Measurements from ENCODE around the gene HIBCH. TPM values are rescaled to one million over a fixed set of nuclear protein-coding genes. Genes with fewer than 3 reads are reported as not detected.
"Not testable (repeated sequence)": the region's sequence is repeated elsewhere in the genome, so short reads cannot be mapped to it uniquely, and the experiment has no call there.

HIBCH gene
- total RNA-seq, 1 donor from 2014 or later: 39.3 TPM

DNA sequence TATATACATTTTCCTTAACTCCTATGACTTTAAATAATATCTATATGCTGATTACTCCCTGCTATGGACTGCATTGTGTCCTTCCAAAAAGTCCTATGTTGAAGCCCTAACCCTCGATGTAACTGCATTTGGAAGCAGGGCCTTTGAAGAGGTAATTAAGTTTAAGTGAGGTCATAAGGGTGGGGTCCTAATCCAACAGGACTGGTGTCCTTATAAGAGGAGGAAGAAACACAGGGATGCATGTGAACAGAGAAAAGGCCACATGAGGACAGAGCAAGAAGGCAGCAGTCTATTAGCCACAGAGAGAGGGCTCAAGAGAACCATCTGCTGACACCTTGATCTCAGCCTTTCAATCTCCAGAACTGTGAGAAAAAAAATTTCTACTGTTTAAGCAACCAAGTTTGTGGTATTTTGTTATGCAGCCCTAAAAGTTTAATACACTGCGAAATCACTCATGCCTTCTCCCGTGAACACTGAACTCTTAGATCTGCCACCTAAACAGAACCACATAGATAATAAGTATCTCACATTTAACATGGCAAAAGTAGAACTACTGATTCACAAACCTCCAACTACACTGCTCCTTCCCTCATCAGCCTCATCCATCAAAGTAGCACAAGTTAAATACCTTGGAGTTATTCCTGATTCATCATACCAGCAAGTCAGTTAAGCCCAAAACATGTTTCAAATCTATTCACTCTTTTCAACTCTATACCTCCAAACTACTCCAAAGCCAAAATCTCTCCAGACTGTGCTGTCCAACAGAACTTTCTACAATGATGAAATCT is 65.4 kb downstream of the HIBCH start:
- DNase-seq (ENCODE audit: low spot score): no peak

DNA sequence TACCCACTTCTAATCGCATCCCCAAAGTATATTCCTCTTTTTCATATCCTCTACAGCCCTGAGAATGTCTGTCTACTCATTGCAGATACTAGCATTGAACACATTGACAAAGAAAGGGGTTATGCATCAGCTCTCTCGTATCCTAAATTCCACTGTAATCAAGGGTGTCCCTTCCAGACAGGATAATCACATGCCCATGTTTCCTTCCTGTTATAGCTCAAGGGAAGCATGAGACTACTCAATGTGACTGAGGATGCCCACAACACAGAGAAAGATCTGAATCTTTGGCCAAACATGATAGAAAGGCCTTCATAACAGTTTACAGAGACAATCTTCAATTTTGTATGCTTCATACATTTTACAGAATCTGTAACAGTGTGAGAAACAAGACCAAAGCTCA is 69.2 kb downstream of the HIBCH start:
- no peak for DNase-seq (ENCODE audit: low spot score)

DNA sequence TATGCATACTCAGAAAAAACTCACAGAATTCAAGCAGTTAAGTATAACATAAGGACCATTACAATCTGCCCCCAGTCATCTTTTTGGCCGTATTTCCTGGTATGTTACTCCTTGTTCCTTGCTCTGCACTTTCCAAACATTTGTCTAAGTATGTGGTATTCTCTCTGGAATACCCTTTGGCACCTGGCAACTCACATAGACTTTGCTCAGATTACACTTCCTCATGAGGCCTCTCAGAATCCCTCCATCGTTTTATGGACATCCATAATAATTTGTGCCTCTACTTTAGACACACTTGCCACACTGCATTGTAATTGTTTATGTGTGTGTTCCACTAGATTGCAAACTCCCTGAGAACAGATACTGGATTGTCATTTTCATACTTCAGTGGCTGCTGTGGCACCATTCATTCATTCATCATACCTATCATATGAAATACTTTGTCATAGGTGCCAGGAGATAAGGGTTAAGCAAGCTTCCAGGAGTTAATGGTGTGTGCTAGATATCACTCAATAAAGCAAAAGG is 84.0 kb downstream of the HIBCH start:
- DNase-seq (ENCODE audit: low spot score): no peak

DNA sequence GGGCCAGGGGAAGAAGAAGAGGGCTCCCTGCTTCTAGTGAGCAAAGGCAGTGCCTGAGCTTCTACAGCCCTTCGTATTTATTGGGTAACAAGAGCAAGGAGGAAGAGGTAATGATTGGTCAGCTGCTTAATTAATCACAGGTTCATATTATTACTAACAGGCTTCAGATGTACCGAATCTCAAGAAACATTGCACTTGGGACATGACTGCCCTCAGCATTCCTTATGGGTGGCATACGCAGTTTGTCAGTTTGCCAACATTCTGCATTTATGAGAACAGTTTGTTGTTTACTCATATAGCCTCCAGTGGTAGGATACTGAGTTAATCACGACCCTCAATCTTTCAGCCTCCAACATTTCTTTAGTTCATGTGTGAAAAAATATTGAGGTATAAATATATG is 84.5 kb downstream of the HIBCH start:
- no peak for DNase-seq (ENCODE audit: low spot score)

DNA sequence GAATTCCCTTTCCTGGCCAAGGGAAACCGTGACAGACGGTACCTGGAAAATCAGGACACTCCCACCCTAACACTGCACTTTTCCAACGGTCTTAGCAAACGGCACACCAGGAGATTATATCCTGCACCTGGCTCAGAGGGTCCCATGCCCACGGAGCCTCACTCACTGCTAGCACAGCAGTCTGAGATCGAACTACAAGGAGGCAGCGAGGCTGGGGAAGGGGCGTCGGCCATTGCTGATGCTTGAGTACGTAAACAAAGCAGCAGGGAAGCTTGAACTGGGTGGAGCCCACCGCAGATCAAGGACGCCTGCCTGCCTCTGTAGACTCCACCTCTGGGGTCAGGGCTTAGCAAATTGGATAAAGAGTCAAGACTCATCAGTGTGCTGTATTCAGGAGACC is 95.6 kb downstream of the HIBCH start:
- not testable (repeated sequence) for DNase-seq (ENCODE audit: low spot score)

DNA sequence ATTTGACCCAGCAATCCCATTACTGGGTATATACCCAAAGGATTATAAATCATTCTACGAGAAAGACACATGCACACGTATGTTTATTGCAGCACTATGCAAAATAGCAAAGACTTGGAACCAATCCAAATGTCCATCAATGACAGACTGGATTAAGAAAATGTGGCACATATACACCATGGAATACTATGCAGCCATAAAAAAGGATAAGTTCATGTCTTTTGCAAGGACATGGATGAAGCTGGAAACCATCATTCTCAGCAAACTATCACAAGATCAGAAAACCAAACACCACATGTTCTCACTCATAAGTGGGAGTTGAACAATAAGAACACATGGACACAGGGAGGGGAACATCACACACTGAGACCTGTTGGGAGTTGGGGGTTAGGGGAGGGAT is 96.9 kb downstream of the HIBCH start:
- not testable (repeated sequence) for DNase-seq (ENCODE audit: low spot score)

DNA sequence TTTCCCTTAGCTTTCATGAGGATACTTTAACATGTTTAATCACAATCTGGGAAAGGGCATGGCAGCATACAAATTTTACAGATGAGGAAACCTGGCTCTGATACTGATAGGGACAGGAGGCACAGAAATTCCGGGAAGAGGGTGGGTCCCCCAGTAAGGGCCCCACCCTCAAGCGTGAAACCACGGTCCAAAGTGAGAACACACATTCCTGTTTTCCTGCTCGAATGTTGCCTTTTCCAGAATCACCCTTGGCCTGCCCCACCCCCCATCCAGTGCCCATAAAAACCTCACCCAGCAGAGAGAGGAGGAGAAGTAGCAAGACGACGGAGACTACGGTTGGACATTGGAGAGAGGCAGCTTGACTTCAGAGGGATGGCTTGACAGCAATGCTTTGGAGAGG is 98.2 kb downstream of the HIBCH start:
- no peak for DNase-seq (ENCODE audit: low spot score)

DNA sequence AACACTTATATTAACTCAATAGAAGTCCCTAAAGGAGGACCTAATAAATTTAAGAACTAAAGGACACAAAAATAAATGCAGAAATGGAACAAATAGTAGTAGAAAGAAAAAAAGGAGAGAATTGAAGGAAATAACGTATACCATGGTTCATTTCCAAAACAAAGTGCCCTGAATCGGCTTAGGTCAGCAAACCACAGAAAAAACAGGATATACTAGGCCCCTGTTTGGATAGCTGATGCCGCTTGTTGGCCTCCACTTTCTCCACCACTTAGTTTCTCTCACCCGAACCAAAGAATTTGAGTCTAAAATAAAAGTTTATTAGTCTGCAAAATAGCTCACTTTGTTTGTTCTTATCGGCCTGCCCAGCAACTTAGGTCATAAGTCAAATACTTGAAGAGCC is 100.4 kb downstream of the HIBCH start:
- DNase-seq (ENCODE audit: low spot score): no peak

DNA sequence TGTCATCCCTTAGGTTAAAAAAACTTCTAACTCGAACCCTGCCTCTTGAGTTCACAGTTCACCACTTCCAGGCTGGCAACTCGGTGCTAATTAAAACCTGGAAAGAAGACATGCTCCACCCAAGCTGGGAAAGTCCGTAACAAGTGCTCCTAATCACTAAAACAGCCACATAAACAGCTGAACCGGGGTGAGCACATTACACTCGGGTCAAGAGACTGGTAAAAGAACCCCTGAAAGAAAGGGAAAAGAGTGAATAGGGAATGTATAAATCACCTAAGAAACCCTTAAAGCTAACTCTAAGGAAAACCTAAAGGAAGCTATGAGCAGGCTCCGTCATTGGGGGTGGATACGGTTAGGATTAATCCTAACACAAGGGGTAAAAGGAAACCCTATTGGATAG is 102.0 kb downstream of the HIBCH start:
- no peak for DNase-seq (ENCODE audit: low spot score)

DNA sequence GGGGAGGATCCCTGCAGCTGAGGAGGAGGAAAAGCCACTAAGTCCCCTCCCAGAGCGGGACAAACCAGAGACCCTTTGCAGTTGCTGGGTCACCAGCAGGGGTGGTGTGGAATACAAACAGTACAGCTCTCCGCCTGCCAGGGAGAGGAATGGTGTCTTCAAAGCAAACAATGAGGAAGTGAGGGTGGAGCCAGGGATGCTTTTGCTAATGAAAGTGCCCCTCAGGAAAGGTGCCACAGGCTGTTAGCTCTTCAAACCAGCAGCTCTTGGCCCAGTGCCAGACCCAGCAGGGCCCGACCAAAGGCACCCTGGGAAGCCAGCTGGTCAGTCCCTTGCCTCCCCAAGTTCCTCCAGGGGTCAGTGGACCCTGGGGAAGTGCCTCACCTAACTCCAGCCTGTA is 102.8 kb downstream of the HIBCH start:
- no peak for DNase-seq (ENCODE audit: low spot score)

DNA sequence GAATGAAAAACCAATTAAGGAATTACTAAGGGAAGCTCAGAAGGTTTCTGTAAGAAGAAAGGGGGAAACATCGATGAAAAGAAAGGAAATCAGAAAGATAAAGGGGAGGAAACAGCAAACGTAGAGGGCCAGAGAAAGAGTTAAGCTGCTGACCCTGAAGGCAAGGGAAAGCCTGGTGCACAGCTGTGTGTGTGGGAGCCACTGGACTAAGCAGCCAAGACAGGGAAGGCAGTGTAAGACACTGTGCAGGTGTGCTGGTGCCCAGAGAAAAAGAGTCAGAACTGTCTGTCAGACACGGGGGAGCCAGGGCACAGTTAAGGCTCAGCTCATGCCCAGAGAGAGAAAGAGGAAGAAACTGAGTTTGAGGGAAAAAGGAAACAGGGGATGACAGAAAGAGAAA is 104.0 kb downstream of the HIBCH start:
- DNase-seq (ENCODE audit: low spot score): no peak

DNA sequence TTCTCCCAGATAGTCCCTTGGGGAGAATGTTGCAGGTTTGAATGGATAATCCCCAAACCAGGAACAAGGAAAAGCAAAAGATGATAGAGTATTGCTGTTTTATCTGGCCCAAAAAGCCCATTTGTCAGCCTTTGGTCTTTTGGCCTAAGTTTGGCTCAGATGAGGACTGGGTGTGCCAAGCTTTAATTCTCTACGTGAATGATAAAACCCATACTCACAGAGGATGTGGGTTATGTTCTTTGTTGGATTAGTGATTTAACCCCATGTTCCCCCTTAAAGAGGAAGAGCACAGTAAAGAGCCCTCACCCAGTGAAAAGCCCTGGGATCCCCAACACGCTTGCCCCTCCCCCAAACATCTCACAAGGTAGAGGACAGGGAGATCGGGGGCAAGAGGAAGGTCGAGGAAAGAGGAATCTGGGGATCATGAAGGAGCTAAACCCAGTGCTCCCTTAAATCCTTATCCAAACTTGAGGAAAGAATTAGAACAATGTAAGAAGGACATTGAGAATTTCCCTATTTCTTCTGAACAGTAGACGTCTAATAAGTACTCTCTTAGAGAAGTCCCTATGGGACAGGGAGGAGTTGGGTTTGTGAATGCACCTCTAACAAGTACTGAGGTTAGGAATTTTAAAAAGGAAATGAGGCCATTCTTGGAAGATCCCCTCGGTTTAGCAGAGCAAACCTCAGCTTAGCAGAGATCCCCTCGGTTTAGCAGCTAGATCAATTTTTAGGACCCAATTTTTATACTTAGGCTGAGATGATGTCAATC is 105.0 kb downstream of the HIBCH start:
- no peak for DNase-seq (ENCODE audit: low spot score)

DNA sequence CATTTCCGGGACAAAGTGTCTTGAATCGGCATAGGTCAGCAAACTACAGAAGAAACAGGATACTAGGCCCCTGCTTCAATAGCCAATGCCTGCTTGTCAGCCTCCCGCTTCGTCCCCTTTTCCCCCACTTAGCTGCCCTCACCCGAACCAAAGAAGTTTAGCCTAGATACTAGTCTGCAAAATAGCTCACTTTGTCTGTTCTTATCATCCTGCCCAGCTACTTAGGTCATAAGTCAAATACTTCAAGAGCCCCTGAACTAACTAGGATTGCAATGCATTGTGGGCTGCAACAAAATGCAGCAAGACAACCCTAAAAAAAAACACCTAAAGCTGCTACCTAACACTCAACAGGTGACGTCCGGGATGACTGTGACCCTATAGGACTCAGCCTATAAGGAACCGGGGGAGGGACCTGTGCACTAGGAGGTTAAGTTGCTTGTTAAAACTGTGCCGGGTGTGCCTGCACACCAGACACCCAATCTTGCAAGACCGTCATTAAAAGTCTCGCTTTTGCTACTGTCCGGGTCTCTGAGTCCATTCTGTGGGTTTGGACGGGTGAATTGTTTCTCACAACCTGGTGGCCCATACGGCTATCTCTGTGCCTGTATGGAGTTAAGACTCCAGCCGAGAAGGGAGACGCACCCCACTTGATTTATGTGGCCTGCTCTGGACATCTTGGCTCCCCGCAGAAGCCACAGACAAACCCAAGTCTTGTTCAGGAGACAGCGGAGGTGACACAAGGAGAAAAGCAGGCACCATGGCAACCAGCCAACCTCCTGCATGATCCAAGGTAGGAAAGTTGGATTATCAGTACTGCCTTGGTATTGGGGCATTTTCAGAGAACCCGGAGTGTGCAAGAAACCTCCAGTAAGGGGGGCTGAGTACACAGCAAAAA is 105.9 kb downstream of the HIBCH start:
- no peak for DNase-seq (ENCODE audit: low spot score)

DNA sequence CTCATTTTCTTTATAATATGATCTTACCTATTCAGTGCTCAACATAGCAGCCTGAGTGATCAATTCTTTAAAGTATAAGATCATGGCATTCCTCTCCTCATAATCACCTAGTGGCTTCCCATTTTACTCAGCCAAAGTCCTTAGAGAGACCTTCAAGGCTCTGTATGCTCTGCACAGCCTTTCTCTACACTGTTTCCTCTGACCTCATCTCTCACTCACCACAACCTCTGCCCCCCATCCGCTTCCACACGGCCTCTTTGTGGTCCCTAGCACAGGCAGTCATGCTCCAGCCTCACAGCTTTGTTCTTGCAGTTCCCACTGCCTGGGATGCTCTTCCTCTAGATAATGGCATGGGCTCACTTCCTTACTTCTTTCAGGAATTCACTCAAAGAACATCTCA is 109.2 kb downstream of the HIBCH start:
- DNase-seq (ENCODE audit: low spot score): no peak

DNA sequence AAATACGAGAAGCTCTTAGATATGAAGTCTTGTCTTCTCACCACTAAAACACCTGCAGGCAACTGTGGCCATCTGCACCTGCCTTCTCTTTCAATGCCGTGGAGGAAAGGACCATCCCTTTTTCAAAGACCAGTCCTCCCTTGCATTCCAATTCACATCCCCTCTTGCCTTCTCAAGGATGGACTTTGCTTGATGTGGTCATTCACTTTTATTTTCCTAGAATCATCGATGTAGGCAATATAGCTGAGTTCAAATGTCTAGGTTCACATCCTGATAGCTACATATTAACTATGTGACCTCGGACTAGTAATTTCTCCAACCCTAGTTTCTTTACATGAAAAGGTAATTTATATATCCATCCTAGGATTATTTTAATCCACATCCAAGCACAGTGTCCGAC is 110.1 kb downstream of the HIBCH start:
- no peak for DNase-seq (ENCODE audit: low spot score)

DNA sequence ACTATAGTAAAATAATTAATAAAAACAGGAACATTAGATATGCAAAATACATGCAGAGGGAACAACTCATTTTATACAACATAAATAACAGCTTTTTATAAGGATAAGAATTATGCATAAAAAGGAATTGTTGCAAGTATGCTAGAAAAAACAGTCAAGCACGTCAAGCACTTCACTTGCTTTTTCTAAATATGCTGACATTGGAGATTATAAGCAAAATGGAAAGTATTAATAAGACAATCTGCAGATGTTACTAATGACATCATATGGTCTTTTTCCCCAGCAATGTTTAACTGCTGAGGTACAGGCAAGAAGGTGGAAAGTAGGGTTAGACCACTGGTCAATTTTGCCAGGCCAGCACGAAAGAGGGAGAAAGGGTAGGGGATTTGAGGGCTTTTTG is 111.7 kb downstream of the HIBCH start:
- DNase-seq (ENCODE audit: low spot score): no peak

DNA sequence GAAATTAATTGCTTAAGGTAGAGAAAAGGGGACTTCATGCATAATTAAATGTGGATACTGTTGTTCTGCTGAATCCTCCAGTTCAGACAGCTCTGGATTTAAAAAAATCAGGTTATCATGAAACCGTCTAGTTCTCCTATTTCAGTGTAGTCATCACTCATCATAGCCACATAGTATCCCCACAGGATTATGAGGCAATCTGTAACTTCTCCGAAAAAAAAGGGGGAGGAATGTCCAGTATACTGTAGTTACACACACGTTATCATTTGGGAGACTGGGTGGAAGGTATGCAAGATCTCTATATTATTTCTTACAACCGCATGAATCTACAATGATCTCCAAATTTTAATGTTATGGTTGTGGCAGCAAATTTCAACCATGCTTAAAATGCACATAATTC is 114.0 kb downstream of the HIBCH start:
- no peak for DNase-seq (ENCODE audit: low spot score)

DNA sequence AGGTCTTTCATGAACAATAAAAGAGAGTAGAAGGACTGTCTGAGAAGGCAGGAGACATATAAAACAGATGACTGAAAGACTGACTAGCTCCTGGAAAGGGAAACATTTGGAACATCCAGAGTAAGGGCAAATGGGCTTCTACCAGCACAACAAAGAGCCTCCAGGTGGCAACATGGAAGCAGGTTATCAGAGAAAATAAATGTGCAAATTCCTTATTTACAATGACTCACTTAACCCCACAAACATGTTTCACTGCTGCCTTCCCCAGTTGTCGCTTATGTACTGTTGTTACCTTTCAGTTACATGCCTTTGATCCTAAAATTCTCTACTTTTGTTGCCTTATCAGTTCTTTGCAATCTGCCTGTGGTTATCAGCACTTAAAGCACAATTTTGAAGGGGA is 117.0 kb downstream of the HIBCH start:
- DNase-seq (ENCODE audit: low spot score): no peak

DNA sequence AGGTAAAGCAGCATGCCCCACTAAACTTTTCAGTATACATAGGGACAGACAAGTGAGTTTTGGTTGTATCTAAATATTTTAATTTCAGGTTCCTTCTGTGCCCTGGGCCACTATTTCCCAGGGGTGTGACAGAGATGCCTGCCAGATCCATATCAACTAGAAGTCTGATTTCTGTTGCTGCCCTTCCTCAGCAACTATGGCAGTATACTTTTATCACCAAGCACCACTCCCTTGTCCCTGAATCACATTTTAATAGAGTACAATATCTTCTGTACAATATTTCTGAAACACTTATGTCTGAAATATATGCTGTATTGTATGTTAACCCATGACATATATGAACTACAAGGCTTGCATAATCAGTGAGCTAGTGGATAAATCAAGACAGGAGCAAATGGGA is 117.6 kb downstream of the HIBCH start:
- no peak for DNase-seq (ENCODE audit: low spot score)

DNA sequence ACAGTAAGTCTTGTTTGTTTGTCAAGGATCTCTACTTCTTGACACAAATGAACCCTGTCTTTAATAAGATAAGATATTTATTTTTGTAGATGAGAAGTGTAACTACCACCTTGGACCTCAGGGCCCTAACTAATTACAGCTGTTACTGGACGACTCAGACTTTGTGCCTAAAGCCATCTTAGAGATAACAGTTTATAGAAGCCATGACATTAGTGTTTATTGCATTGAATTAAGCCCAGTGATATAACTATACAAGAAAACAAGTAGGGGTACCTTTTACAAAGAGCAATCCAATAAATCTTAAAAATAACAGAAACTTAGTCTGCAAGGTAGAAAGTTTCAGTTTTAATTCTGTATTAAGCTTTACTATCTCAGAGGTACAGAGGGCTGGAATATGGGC is 119.0 kb downstream of the HIBCH start:
- DNase-seq (ENCODE audit: low spot score): no peak

DNA sequence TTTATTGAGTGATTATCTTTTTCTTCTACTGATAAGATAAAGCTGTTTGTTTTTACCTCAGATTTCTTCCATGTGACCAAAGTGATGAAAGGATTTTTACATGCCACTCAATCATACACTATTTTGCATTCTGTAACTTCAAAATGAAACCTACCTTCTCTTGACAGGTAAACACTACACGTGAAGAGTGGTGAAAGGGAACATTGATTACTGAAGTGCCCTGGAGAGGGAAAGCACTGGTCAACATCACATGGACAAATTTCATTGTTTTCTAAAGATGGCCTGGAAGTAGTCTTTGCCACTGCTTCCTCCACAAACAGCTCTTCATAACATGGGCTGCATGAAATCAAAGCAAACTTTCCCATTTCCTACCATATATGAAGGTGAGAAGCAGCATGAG is 120.1 kb downstream of the HIBCH start:
- no peak for DNase-seq (ENCODE audit: low spot score)

DNA sequence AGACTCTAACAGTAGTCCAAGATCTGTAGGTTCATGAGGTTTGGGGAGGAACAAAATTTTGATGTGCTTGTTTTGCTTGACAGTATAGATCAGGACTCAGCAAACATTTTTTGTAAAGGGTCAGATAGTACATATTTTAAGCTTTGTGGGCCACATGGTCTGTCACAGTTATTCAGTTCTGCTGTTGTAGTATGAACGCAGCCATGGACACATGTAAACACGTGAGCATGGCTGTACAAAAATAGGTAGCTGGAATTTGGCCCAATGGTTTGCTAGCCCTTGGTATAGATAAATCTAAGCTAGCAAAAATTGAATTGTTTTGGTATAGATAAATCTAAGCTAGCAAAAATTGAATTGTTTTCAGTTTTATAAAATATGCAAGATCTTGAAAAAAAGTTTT is 120.5 kb downstream of the HIBCH start:
- no peak for DNase-seq (ENCODE audit: low spot score)
